ENCODE data around the gene PTTG2.

GRCh38 chr4:37970702-37971101 is 10.5 kb downstream of the PTTG2 start:
- TF ChIP-seq CTCF (IDR thresholded peaks at IDR 0.05; ENCODE audit: insufficient read depth, low read length, poor library complexity, severe bottlenecking) (peak; percentile 91), EZH2phosphoT487 (conservative IDR thresholded peaks at IDR 0.05; ENCODE audit: low read length) (no peak)
